MM.1S (cell line): Measurements from ENCODE around the gene TWF1.
A peak's percentile ranks its signal among the peaks of the same experiment; 100 is the strongest.

Experiments used
- DNase-seq: peaks from one replicate; pipeline ENCODE4 v3.0.0-alpha.2; 2015
- H2AFZ ChIP-seq: fragments of 300-600 bp; sonication (generic); 2 replicates; pipeline ENCODE4 v1.6.0; 2016; ENCODE audit warnings: antibody characterized with exemption, low read length
- H3F3A ChIP-seq: fragments of 300-600 bp; sonication (generic); 2 replicates; pipeline ENCODE4 v1.6.1; 2016; ENCODE audit warnings: mild to moderate bottlenecking, antibody characterized with exemption, low read length, moderate library complexity, mixed read lengths; ENCODE audit not compliant: insufficient read depth
- H3K27ac ChIP-seq: fragments of 300-600 bp; sonication (generic); 2 replicates; pipeline ENCODE4 v1.5.1; 2016; ENCODE audit warnings: mild to moderate bottlenecking, low read length
- H3K27me3 ChIP-seq: fragments of 300-600 bp; sonication (generic); replicated peaks from 2 replicates; pipeline ENCODE4 v1.6.0; 2016; ENCODE audit warnings: low read length; ENCODE audit not compliant: insufficient read depth
- H3K36me3 ChIP-seq: fragments of 300-600 bp; sonication (generic); replicated peaks from 2 replicates; pipeline ENCODE4 v1.6.1; 2016; ENCODE audit warnings: mild to moderate bottlenecking, low read length, mixed read lengths; ENCODE audit not compliant: insufficient read depth
- H3K4me1 ChIP-seq: fragments of 300-600 bp; sonication (generic); 2 replicates; pipeline ENCODE4 v1.6.1; 2016; ENCODE audit warnings: low read length, mixed read lengths
- H3K4me2 ChIP-seq: fragments of 300-600 bp; sonication (generic); 2 replicates; pipeline ENCODE4 v1.6.0; 2016; ENCODE audit warnings: low read depth, low read length
- H3K4me3 ChIP-seq: fragments of 300-600 bp; sonication (generic); 2 replicates; pipeline ENCODE4 v1.5.1; 2016; ENCODE audit warnings: low read length, mixed read lengths
- H3K79me2 ChIP-seq: fragments of 300-600 bp; sonication (generic); 2 replicates; pipeline ENCODE4 v1.6.1; 2016; ENCODE audit warnings: mixed run types, low read length, mixed read lengths
- H3K9ac ChIP-seq: fragments of 300-600 bp; sonication (generic); 2 replicates; pipeline ENCODE4 v1.6.1; 2016; ENCODE audit warnings: low read length, mixed read lengths
- H3K9me2 ChIP-seq: fragments of 300-600 bp; sonication (generic); replicated peaks from 2 replicates; pipeline ENCODE4 v1.6.1; 2016; ENCODE audit warnings: mild to moderate bottlenecking, low read length, mixed read lengths; ENCODE audit not compliant: insufficient read depth
- H3K9me3 ChIP-seq: fragments of 300-600 bp; sonication (generic); replicated peaks from 2 replicates; pipeline ENCODE4 v1.6.1; 2016; ENCODE audit warnings: mild to moderate bottlenecking, low read length, mixed read lengths; ENCODE audit not compliant: insufficient read depth
- H4K20me1 ChIP-seq: fragments of 300-600 bp; sonication (generic); 2 replicates; pipeline ENCODE4 v1.6.1; 2016; ENCODE audit warnings: mild to moderate bottlenecking, low read length, moderate library complexity, mixed read lengths; ENCODE audit not compliant: insufficient read depth
- CTCF ChIP-seq: fragments of 300-600 bp; sonication (generic); IDR thresholded peaks from 2 replicates; pipeline ENCODE4 v1.5.1; 2016; ENCODE audit warnings: antibody characterized with exemption, low read length, mixed read lengths
- EZH2 ChIP-seq: fragments of 300-600 bp; sonication (generic); optimal IDR thresholded peaks from 2 replicates; pipeline ENCODE3; 2017; ENCODE audit warnings: low read depth, mild to moderate bottlenecking, antibody characterized with exemption, low read length, mixed read lengths
- EZH2phosphoT487 ChIP-seq: fragments of 300-600 bp; sonication (generic); IDR thresholded peaks from 2 replicates; pipeline ENCODE4 v1.6.1; 2018; ENCODE audit warnings: antibody characterized with exemption, low read length

TWF1 gene

GRCh38 chr12:43805860-43806736 lies at the start of gene TWF1:
TSS of gene TWF1 (minus strand) at chr12:43806317. CDS start at chr12:43806245, 72 bp downstream.
- Histone ChIP-seq H3K9me2 (no peaks in the 10 kb centered on the region), H3K4me3 (peak within 1 kb of the TSS; percentile 92), H3K36me3 (peaks cover 8% of the 10 kb centered on the region; the same call in 1 of the 2 replicates), H3F3A (no peaks in the 10 kb centered on the region), H3K27ac (peak within 1 kb of the TSS; percentile 84), H3K9me3 (no peaks in the 10 kb centered on the region), H3K79me2 (peaks cover 35% of the 10 kb centered on the region), H3K9ac (peak within 1 kb of the TSS; percentile 96), H3K4me1 (peaks cover 10% of the 10 kb centered on the region; the same call in 1 of the 2 replicates), H4K20me1 (no peaks in the 10 kb centered on the region), H3K27me3 (no peaks in the 10 kb centered on the region), H3K4me2 (peak within 1 kb of the TSS; percentile 79), H2AFZ (peak within 1 kb of the TSS; percentile 77)
- peak; percentile 86 for DNase-seq
- TF ChIP-seq EZH2phosphoT487 = no peak
- no peak for TF ChIP-seq EZH2
- TF ChIP-seq CTCF = peak; percentile 33

- H3K4me3 ChIP-seq = no peak overlapping the region
- DNase-seq = no peak
- no peaks in the 10 kb centered on the region for H3K36me3 ChIP-seq
- no peaks in the 10 kb centered on the region for H4K20me1 ChIP-seq
- no peak for TF ChIP-seq CTCF
- H3F3A ChIP-seq = no peaks in the 10 kb centered on the region
- no peak overlapping the region for H3K27ac ChIP-seq
- H3K79me2 ChIP-seq = no peaks in the 10 kb centered on the region
- H3K9ac ChIP-seq = no peak overlapping the region
- H3K27me3 ChIP-seq = no peaks in the 10 kb centered on the region
- no peak overlapping the region for H2AFZ ChIP-seq
- no peak overlapping the region for H3K4me2 ChIP-seq
- H3K9me2 ChIP-seq = no peaks in the 10 kb centered on the region
- no peaks in the 10 kb centered on the region for H3K4me1 ChIP-seq
- H3K9me3 ChIP-seq = no peaks in the 10 kb centered on the region
Measured at GRCh38 chr12:43852744-43853143, 46.6 kb upstream of the TWF1 start.

- no peak overlapping the region for H3K27ac ChIP-seq
- H2AFZ ChIP-seq = no peak overlapping the region
- no peak overlapping the region for H3K4me2 ChIP-seq
- no peaks in the 10 kb centered on the region for H3K9me2 ChIP-seq
- H3F3A ChIP-seq = no peaks in the 10 kb centered on the region
- no peaks in the 10 kb centered on the region for H3K27me3 ChIP-seq
- H3K9me3 ChIP-seq = no peaks in the 10 kb centered on the region
- no peak overlapping the region for H3K9ac ChIP-seq
- no peak for DNase-seq
- TF ChIP-seq EZH2 (no peak), EZH2phosphoT487 (no peak), CTCF (no peak)
- H4K20me1 ChIP-seq = no peaks in the 10 kb centered on the region
- no peak overlapping the region for H3K4me3 ChIP-seq
- no peaks in the 10 kb centered on the region for H3K79me2 ChIP-seq
- H3K36me3 ChIP-seq = no peaks in the 10 kb centered on the region
- no peaks in the 10 kb centered on the region for H3K4me1 ChIP-seq
Measured at GRCh38 chr12:43848786-43849185, 42.7 kb upstream of the TWF1 start.
